ENCODE measurements around the gene HSD11B1. TPM values are rescaled to one million over a fixed set of nuclear protein-coding genes. Genes with fewer than 3 reads are reported as not detected.

The HSD11B1 gene
- total RNA-seq: under 1 TPM; 0.61 to 0.87 TPM
- long read RNA-seq: 0 reads

GRCh38 chr1:209704584-209704983 is at the start of gene HSD11B1:
HSD11B1 (plus strand) TSS chr1:209704846; CDS start chr1:209704943, 97 bp downstream.
- no peak for ATAC-seq
- DNase-seq: peak; percentile 25 to 46
- intact Hi-C loops (cut with DNase I, micrococcal nuclease): no loop called here

GRCh38 chr1:209655411-209656231 is 49.0 kb upstream of the HSD11B1 start:
- peak; percentile 7 for ATAC-seq
- intact Hi-C loops (cut with DNase I, micrococcal nuclease): no loop called here
- no peak for DNase-seq

- ATAC-seq: no peak
- DNase-seq: no peak
- intact Hi-C loops (cut with DNase I, micrococcal nuclease): no loop called here
Observed at GRCh38 chr1:209657140-209657879, 47.3 kb upstream of the HSD11B1 start.

- DNase-seq (no peak), ATAC-seq (no peak)
- intact Hi-C loops (cut with DNase I, micrococcal nuclease): no loop called here
Observed at GRCh38 chr1:209657918-209658317, 46.7 kb upstream of the HSD11B1 start.

GRCh38 chr1:209659909-209660308 is 44.7 kb upstream of the HSD11B1 start:
- intact Hi-C loops (cut with DNase I, micrococcal nuclease): no loop called here
- ATAC-seq (no peak), DNase-seq (no peak)

GRCh38 chr1:209661071-209661470 is 43.6 kb upstream of the HSD11B1 start:
- DNase-seq (no peak), ATAC-seq (no peak)
- intact Hi-C loops (cut with DNase I, micrococcal nuclease): no loop called here

- DNase-seq: no peak
- peak; percentile 78 for ATAC-seq
Observed at GRCh38 chr1:209662879-209663327, 41.7 kb upstream of the HSD11B1 start.

GRCh38 chr1:209667103-209667502 is 37.5 kb upstream of the HSD11B1 start:
- intact Hi-C loops (cut with DNase I, micrococcal nuclease): no loop called here
- DNase-seq: no peak

More at GRCh38 chr1:209662879-209663327, 41.7 kb upstream of the HSD11B1 start:
- intact Hi-C loops (cut with DNase I, micrococcal nuclease): no loop called here

GRCh38 chr1:209667708-209668107 is 36.9 kb upstream of the HSD11B1 start:
- no peak for DNase-seq
- ATAC-seq: no peak
- intact Hi-C loops (cut with DNase I, micrococcal nuclease): no loop called here

More at GRCh38 chr1:209667103-209667502, 37.5 kb upstream of the HSD11B1 start:
- no peak for ATAC-seq

GRCh38 chr1:209670441-209671082 is 34.1 kb upstream of the HSD11B1 start:
- DNase-seq: no peak
- peak; percentile 13 for ATAC-seq
- intact Hi-C loops (cut with DNase I, micrococcal nuclease): no loop called here

GRCh38 chr1:209672705-209673630 is 31.7 kb upstream of the HSD11B1 start:
- no peak for DNase-seq
- ATAC-seq: no peak
- intact Hi-C loops (cut with DNase I, micrococcal nuclease): no loop called here

- intact Hi-C loops (cut with DNase I, micrococcal nuclease): no loop called here
- DNase-seq: no peak
Observed at GRCh38 chr1:209673631-209674417, 30.8 kb upstream of the HSD11B1 start.

GRCh38 chr1:209674957-209675564 is 29.6 kb upstream of the HSD11B1 start, which contains the start of gene G0S2:
G0S2 (plus strand) TSS chr1:209675412; CDS start chr1:209675685, 273 bp downstream.
- peak; percentile 81 for ATAC-seq
- intact Hi-C loops (cut with DNase I, micrococcal nuclease): no loop called here
- DNase-seq: peak; percentile 70 to 84

More at GRCh38 chr1:209673631-209674417, 30.8 kb upstream of the HSD11B1 start:
- no peak for ATAC-seq

- peak; percentile 58 for ATAC-seq
- peak in 1 of 2 donors; percentile 45 for DNase-seq
- intact Hi-C loops (cut with DNase I, micrococcal nuclease): no loop called here
Observed at GRCh38 chr1:209675565-209676154, 29.0 kb upstream of the HSD11B1 start.

- ATAC-seq: no peak
- no peak for DNase-seq
- intact Hi-C loops (cut with DNase I, micrococcal nuclease): no loop called here
Observed at GRCh38 chr1:209678981-209679539, 25.6 kb upstream of the HSD11B1 start.

GRCh38 chr1:209685821-209686220 is 18.8 kb upstream of the HSD11B1 start:
- intact Hi-C loops (cut with DNase I, micrococcal nuclease): no loop called here
- no peak for DNase-seq
- no peak for ATAC-seq

All from left colon (tissue), 2 donors.